Muscle of leg (tissue), 16 donors: ENCODE measurements around the gene YTHDC2. TPM values are rescaled to one million over a fixed set of nuclear protein-coding genes. Genes with fewer than 3 reads are reported as not detected.

Source experiments
- DNase-seq: peaks from one replicate; pipeline ENCODE4 v3.0.0; 2013
- H3K27ac ChIP-seq: one replicate; pipeline ENCODE4 v1.5.1; 2013; ENCODE audit warnings: mild to moderate bottlenecking, low read length, control low read depth
- H3K27me3 ChIP-seq: one replicate; pipeline ENCODE4 v1.6.1; 2013; ENCODE audit warnings: low read length; ENCODE audit not compliant: control insufficient read depth, insufficient read depth
- H3K36me3 ChIP-seq: one replicate; pipeline ENCODE4 v1.6.1; 2013; ENCODE audit warnings: low read length; ENCODE audit not compliant: control insufficient read depth, insufficient read depth
- H3K4me1 ChIP-seq: one replicate; pipeline ENCODE4 v1.6.1; 2013; ENCODE audit warnings: low read length; ENCODE audit not compliant: control insufficient read depth, insufficient read depth
- H3K4me3 ChIP-seq: one replicate; pipeline ENCODE4 v1.5.1; 2013; ENCODE audit warnings: low read length, control low read depth
- H3K9me3 ChIP-seq: replicated peaks from 2 replicates; pipeline ENCODE4 v1.6.1; 2013; ENCODE audit warnings: low read depth, low read length; ENCODE audit not compliant: control insufficient read depth
- WGBS: methylation state at CpG from one replicate; pipeline ENCODE4 v1.1.5; 2013; ENCODE audit warnings: missing lambda C conversion rate; ENCODE audit not compliant: insufficient coverage; 5-methylcytosine and 5-hydroxymethylcytosine counted together
- long read RNA-seq, 11 donors: transcript quantifications; one replicate each; lab custom pipeline, GENCODE V29; 2026
- polyA plus RNA-seq, 8 donors: library from polyadenylated mRNA; unstranded; fragments of 120-200 nt; gene quantifications; one replicate each; pipeline versions ENCODE4 v1.2.1 to v1.2.3, GENCODE V29; 2013; ENCODE audit warnings: inconsistent platforms in 1 of 8, low replicate concordance in 1 of 8; ENCODE audit not compliant: insufficient read length in 8 of 8, insufficient read depth in 1 of 8
- total RNA-seq: library from RNA; stranded (reverse); fragments of 120-200 nt; gene quantifications from one replicate; pipeline ENCODE4 v1.2.4, GENCODE V29; 2013

Gene YTHDC2
- total RNA-seq (15.3 TPM), polyA plus RNA-seq (10 to 100 TPM; 11.9 to 20.4 (median 15.0) TPM)
- long read RNA-seq, donor 1: 0 reads
- long read RNA-seq, donor 2: 0 reads
- long read RNA-seq, donor 3, full-length matches to known transcripts: 1 of 1 reads
- long read RNA-seq, donor 3, partial matches to known transcripts: 0 of 1 reads
- long read RNA-seq, donor 3, other reads (novel, unspliced or antisense): 0 of 1 reads
- long read RNA-seq, donor 4: 0 reads
- long read RNA-seq, donor 5, full-length matches to known transcripts: 1 of 9 reads
- long read RNA-seq, donor 5, partial matches to known transcripts: 8 of 9 reads
- long read RNA-seq, donor 5, other reads (novel, unspliced or antisense): 0 of 9 reads
- long read RNA-seq, donor 6, full-length matches to known transcripts: 1 of 1 reads
- long read RNA-seq, donor 6, partial matches to known transcripts: 0 of 1 reads
- long read RNA-seq, donor 6, other reads (novel, unspliced or antisense): 0 of 1 reads
- long read RNA-seq, donor 7: 0 reads
- long read RNA-seq, donor 8: 0 reads
- long read RNA-seq, donor 9: 0 reads
- long read RNA-seq, donor 10: 0 reads
- long read RNA-seq, donor 11: 0 reads

GRCh38 chr5:113513384-113514288 lies at the start of gene YTHDC2:
Gene YTHDC2 (plus strand): TSS chr5:113513694. CDS start chr5:113513896, 202 bp downstream.
- Histone ChIP-seq H3K36me3 (peaks cover 8% of the 10 kb centered on the region), H3K27ac (peak within 1 kb of the TSS; percentile 93), H3K27me3 (peaks cover 3% of the 10 kb centered on the region), H3K9me3 (no peaks in the 10 kb centered on the region), H3K4me3 (peak within 1 kb of the TSS; percentile 76), H3K4me1 (peaks cover 4% of the 10 kb centered on the region)
- whole genome bisulfite sequencing: 1% methylated on average over 68 of the region's 72 CpGs
- DNase-seq: peak; percentile 95

- Histone ChIP-seq H3K27ac (no peak overlapping the region), H3K36me3 (no peaks in the 10 kb centered on the region), H3K27me3 (no peaks in the 10 kb centered on the region), H3K9me3 (no peaks in the 10 kb centered on the region), H3K4me1 (no peaks in the 10 kb centered on the region), H3K4me3 (no peak overlapping the region)
- DNase-seq: no peak
- 35% methylated on average over 4 of the region's 5 CpGs for WGBS
Measured at GRCh38 chr5:113474100-113474728, 39.3 kb upstream of the YTHDC2 start.

GRCh38 chr5:113478691-113479090 lies 34.8 kb upstream of the YTHDC2 start:
- H3K4me1 ChIP-seq: no peaks in the 10 kb centered on the region
- no peak for DNase-seq
- no peaks in the 10 kb centered on the region for H3K9me3 ChIP-seq
- no peaks in the 10 kb centered on the region for H3K27me3 ChIP-seq
- WGBS: 100% methylated on average over 1 of the region's 3 CpGs
- H3K4me3 ChIP-seq: no peak overlapping the region
- H3K36me3 ChIP-seq: no peaks in the 10 kb centered on the region
- H3K27ac ChIP-seq: no peak overlapping the region

GRCh38 chr5:113480243-113480642 lies 33.3 kb upstream of the YTHDC2 start:
- no CpG with 5 or more reads among the region's 5 CpGs for WGBS

GRCh38 chr5:113487416-113487780 lies 26.1 kb upstream of the YTHDC2 start:
- Histone ChIP-seq H3K27ac (no peak overlapping the region), H3K4me3 (peak overlapping the region; percentile 70), H3K4me1 (peaks cover 6% of the 10 kb centered on the region), H3K36me3 (no peaks in the 10 kb centered on the region), H3K9me3 (peaks cover 12% of the 10 kb centered on the region), H3K27me3 (peaks cover 34% of the 10 kb centered on the region)
- WGBS: 2% methylated on average over 18 of the region's 18 CpGs
- DNase-seq: peak; percentile 11

More at GRCh38 chr5:113480243-113480642, 33.3 kb upstream of the YTHDC2 start:
- Histone ChIP-seq H3K4me3 (no peak overlapping the region), H3K36me3 (no peaks in the 10 kb centered on the region), H3K9me3 (no peaks in the 10 kb centered on the region), H3K27ac (no peak overlapping the region), H3K27me3 (no peaks in the 10 kb centered on the region), H3K4me1 (no peaks in the 10 kb centered on the region)
- DNase-seq: no peak

GRCh38 chr5:113487781-113488644 lies 25.5 kb upstream of the YTHDC2 start, which contains the start of gene MCC:
Gene MCC (minus strand): TSS chr5:113488453.
- no peaks in the 10 kb centered on the region for H3K36me3 ChIP-seq
- H3K27me3 ChIP-seq: peaks cover 34% of the 10 kb centered on the region
- H3K27ac ChIP-seq: no peak within 1 kb of the TSS
- peaks cover 6% of the 10 kb centered on the region for H3K4me1 ChIP-seq
- peak within 1 kb of the TSS; percentile 70 for H3K4me3 ChIP-seq
- WGBS: 0% methylated on average over 82 of the region's 86 CpGs
- H3K9me3 ChIP-seq: peaks cover 12% of the 10 kb centered on the region
- peak; percentile 86 for DNase-seq

GRCh38 chr5:113488645-113489184 lies 24.8 kb upstream of the YTHDC2 start:
- peaks cover 12% of the 10 kb centered on the region for H3K9me3 ChIP-seq
- H3K27ac ChIP-seq: no peak overlapping the region
- peak overlapping the region; percentile 70 for H3K4me3 ChIP-seq
- no peak for DNase-seq
- peaks cover 6% of the 10 kb centered on the region for H3K4me1 ChIP-seq
- peaks cover 34% of the 10 kb centered on the region for H3K27me3 ChIP-seq
- no peaks in the 10 kb centered on the region for H3K36me3 ChIP-seq
- 11% methylated on average over 16 of the region's 20 CpGs for whole genome bisulfite sequencing

GRCh38 chr5:113489299-113489698 lies 24.2 kb upstream of the YTHDC2 start:
- Histone ChIP-seq H3K4me3 (no peak overlapping the region), H3K4me1 (peaks cover 6% of the 10 kb centered on the region), H3K36me3 (no peaks in the 10 kb centered on the region), H3K9me3 (peaks cover 12% of the 10 kb centered on the region), H3K27ac (no peak overlapping the region), H3K27me3 (peaks cover 34% of the 10 kb centered on the region)
- WGBS: 60% methylated on average over 1 of the region's 3 CpGs
- DNase-seq: peak; percentile 16

GRCh38 chr5:113490317-113490716 lies 23.2 kb upstream of the YTHDC2 start:
- DNase-seq: no peak
- H3K9me3 ChIP-seq: peaks cover 12% of the 10 kb centered on the region
- H3K4me1 ChIP-seq: peaks cover 6% of the 10 kb centered on the region
- no peak overlapping the region for H3K27ac ChIP-seq
- no peak overlapping the region for H3K4me3 ChIP-seq
- H3K36me3 ChIP-seq: no peaks in the 10 kb centered on the region
- 90% methylated on average over 3 of the region's 3 CpGs for WGBS
- H3K27me3 ChIP-seq: peaks cover 34% of the 10 kb centered on the region
